HG02798 (cell line): Measurements from ENCODE around the gene OTOG.

Experiments
- ATAC-seq: cut with Tn5 transposase; IDR thresholded peaks from one replicate; pipeline ENCODE4 v1.9.1; 2021; ENCODE audit warnings: mild to moderate bottlenecking; ENCODE audit not compliant: unreplicated experiment, poor library complexity

Gene OTOG

DNA sequence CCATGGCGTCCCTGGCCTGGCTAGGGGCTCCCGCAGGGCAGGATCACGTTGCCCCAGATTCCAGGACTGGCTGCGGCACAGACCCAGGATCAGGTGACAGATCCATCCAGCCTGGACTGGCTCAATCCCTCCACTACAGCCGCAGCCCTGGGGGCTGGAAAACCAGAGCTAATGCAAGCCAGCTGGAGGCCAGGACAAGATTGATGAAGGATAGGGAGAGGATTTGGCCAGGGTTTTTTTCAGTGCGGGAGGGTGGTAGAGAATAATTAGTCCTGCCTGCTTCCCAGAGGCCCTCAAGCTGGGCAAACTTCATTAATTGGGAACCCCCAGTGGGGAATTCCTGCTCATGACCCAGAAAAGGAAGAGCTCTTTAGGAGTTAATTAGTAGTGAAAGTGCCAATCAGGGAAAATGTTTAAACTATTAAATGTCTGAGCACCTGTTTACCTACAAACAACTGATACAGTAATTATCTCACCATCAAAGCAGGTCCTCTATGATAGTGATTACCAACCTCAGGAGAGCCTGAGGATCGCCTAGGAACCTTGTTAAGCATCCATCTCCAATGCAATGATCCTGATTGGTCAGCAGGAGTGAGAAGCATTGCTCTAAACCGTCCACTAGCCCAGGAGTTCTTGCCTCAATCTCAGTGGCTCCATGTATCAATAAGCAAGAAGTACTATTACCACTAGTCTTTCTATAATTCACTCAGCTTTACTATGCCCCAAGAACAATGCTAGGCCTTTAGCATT lies 139.3 kb downstream of the OTOG start:
- ATAC-seq = no peak

DNA sequence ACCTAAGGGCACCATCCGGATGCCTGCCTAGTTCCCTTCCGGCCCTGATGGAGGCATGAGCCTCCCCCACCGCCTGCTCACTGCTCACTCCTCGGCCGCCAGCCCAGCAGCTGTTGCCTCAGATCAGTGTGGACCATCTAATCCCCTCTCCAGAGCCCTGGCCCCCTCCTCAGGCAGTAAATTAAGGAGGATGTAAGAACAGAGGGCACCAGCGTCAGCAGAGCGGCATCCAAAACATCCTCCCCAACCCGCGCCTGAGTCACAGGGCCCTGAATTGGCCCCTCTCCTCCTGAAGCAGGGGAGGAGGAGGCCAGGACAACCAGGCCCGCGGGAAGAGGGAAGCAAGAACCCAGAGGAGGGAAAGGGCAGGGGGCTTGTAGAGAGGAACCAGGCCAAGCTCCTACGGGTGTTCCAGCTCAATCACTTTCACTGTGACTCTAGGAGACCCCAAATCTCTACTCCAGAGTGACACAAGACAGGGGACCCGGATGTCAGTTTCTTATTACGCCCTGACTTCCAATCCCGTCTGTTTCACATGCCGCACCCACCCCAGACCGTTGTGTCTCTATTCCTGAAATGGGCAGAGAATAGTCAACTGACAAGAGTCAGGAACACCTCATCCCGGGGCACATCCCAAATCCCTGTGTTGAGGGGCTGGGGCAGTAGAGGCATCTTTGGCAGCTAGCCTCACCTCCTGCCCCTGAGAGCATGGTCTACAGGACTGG lies 141.0 kb downstream of the OTOG start:
- ATAC-seq = no peak

DNA sequence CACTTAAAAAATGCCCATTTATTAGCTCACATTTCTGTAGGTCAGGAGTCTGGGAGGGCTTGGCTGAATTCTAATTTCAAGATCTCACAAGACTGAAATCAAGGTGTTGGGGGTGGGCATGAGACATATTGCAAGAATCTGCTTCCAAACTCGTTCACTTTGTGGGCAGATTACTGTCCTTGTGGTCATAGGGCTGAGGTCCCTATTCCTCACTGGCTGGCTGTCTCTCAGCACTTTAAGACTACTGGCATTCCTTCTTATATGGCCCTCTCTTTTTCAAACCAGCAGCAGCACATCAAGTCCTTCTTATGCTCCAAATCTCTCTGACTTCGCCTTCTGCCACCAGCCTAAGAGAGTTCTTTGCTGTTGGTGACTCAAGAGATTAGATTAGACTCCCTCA lies 144.5 kb downstream of the OTOG start:
- no peak for ATAC-seq

DNA sequence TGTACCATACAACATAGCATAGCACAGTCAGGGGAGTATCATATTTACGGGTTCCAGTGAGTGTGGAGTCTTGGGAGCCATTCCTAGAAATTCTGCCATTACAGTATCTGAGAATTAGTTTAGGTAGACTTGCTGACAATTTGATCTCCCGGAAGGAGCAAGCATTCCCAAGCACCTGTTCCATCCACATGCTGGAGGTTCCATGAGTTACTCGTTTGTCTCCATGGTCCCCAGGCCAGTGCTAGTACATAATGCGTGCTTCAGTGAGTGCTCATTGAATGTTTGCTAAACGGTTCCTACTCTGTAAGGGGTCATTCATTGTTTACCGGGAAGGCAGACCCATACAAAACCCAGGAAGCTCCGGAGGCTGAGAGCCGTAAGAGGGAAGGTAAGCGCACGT lies 144.9 kb downstream of the OTOG start:
- ATAC-seq = no peak

DNA sequence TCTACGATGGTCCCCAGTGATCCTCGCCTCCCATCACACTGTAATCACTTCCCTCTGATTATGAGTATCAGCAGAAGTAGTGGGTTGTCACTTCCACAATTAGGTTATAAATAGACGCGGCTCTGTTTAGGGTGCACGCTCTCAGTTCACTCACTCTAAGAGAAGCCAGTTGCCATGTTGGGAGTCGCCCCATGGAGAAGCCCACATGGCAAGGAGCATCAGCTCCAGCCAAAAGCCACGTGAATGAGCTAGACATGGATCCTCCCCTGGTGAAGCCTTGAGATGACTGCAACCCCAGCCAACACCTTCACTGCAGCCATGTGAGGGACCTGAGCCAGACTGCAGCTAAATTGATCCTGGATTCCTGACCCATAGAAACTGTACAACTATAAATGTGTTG lies 145.9 kb downstream of the OTOG start:
- no peak for ATAC-seq

DNA sequence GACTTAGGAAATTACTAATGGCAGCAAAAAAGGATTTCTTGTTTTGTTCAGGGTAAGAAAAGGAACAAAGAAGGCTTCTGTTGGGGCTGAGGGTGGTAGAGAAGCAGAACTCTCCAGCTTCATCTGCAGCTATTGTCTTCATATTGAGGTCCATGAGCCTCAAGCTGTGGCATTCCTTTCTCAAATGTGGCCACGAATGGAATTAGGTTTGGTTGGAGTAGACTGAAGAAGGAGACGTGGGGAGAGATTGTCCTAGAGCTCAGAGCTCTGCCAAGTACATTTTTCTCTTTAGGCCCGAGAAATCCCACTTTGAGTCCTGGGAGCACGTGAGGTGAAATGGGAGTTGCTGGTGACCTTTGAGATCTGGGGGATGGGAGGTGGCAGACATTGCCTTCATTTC lies 146.5 kb downstream of the OTOG start:
- ATAC-seq = no peak

DNA sequence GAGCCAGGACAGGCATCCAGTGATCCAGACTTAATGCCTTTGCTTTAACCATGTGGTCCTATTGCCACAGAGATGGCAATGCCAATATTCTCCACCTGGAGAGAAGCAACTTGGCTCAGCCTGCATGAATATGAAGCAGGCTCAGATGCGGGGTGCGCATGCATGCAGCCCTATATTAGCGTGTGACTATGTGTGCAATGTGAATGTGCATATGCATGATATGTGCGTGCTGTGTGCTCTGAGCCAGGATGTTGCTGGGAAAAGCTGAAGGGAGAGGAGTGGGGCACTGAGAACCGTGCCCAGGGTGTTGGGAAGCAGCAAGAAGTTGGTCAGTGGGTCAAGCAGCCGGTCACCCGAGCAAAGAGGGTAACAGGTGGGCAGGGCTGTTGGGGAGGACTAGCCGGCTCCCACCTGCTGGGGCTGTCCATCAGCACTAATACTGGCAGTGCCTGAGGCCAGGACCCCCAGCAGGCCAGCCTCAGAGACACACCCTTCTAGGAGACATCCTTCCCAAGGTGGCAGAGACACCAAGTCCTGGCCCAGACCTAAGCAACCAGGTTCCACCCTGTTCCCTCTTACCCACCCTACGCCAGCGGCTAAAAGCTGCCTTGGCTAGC lies 147.5 kb downstream of the OTOG start:
- no peak for ATAC-seq

DNA sequence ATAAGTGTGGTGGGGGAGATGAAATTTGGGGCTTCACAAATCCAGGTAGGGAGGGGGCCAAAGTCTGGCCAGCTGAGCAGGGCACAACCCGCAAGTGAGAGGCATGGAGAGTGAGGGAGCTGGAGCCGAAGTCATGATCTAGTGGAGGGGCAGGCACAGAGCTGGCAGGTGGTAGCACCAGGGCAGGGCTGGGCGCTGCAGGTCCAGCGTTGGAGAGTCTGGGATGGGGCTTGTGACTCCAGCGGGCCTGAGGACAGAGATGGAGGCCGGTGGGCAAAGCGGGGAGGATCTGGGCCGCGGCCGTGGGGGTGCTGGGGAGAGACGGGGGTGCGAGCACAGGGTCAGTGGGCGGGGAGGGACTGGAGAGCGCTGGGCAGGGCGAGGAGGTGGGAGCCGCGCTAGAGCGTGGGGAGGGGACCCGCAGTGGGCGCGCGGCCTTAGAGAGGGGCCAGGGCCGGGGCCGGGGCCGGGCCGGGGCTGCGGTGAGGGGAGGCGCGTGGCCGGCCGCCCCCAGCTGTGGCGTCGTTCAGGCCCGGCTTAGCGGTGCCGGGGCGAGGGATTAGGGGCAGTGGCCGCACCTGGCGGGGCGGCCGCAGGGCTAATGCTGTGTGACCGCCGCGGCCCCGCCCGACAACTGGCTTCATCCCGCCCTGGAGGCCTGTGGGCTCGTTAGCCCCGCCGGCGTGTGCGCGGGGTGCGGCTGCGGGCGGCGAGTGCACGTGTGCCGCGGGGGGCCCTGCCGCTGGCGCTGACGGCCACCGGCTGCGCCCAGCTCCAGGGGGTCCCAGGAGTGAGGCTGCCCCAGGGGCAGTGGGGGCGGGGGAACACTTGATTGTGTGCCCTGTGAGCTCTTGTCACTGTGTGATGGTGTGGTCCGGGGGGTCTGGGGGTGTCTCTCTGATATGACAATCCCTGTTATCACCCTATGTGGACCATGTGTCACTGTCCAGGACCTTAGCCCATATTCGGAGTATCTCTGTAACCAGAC lies 148.7 kb downstream of the OTOG start:
- ATAC-seq = no peak

DNA sequence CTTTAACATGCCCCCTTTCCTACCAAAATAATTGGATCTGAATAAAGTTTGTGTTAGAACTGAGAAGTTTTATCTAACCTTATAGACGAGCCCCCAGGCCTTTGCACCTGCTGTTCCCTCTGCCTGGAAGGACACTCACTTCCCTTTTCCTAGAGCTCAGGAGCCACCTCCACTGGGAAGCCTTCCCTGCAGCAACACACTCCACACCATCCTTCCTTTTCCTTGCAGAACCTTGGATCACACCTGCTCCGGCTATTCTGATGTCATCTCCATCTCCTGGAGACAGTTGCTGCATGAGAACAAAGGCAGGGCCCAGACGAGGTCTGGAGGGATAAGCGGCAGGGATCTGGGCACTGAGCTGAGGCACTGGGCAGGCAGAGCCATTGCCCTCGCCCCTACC lies 149.7 kb downstream of the OTOG start:
- ATAC-seq = no peak
